Cardiac muscle cell (in vitro differentiated cells and primary cell): ENCODE measurements around the gene KCNN3. TPM values are rescaled to one million over a fixed set of nuclear protein-coding genes. Genes with fewer than 3 reads are reported as not detected.
A peak's percentile ranks its signal among the peaks of the same experiment; 100 is the strongest.

ENCODE experiments used
- DNase-seq, 2 donors: peaks; one replicate each; pipeline versions ENCODE4 v3.0.0 to v3.0.0-alpha.2; 2010 to 2017; ENCODE audit warnings: low read depth in 1 of 2, low spot score in 1 of 2
- H3K27ac ChIP-seq: fragments of 200-600 bp; sonication (generic); 2 replicates; pipeline ENCODE4 v1.5.1; 2016
- H3K27me3 ChIP-seq: fragments of 200-600 bp; sonication (generic); 2 replicates; pipeline ENCODE4 v1.6.0; 2016; ENCODE audit warnings: control low read depth
- H3K36me3 ChIP-seq: fragments of 200-600 bp; sonication (generic); 2 replicates; pipeline ENCODE4 v1.5.1; 2016; ENCODE audit warnings: control low read depth
- H3K4me1 ChIP-seq: fragments of 200-600 bp; sonication (generic); 2 replicates; pipeline ENCODE4 v1.8.1; 2017; ENCODE audit warnings: low read depth, mild to moderate bottlenecking, mixed run types
- H3K4me3 ChIP-seq: fragments of 200-600 bp; sonication (generic); 2 replicates; pipeline ENCODE4 v1.5.1; 2016; ENCODE audit warnings: mild to moderate bottlenecking
- H3K9me3 ChIP-seq: fragments of 200-600 bp; sonication (generic); 2 replicates; pipeline ENCODE4 v1.5.1; 2017; ENCODE audit warnings: low read depth, mild to moderate bottlenecking, control low read depth
- polyA plus RNA-seq: library from polyadenylated mRNA; unstranded; fragments of >200 nt; fragmentation: Nextera tagmentation; extraction: Ambion mirVana; gene quantifications from 2 replicates; pipeline ENCODE4 v1.2.1, GENCODE V29; 2016
- total RNA-seq: library from RNA; depleted of rRNA; stranded (reverse); fragments of >200 nt; gene quantifications from 2 replicates; pipeline ENCODE4 v1.2.3, GENCODE V29; 2016
- TF ChIP-seq, protein P1 (sequence below): IDR thresholded peaks from 2 replicates; pipeline ENCODE4 v1.5.1; 2012; ENCODE audit warnings: low read depth, mild to moderate bottlenecking, low read length

The KCNN3 gene
- total and polyA plus RNA-seq, 2 experiments from 2014 or later: 1.5 to 2.9 TPM

DNA sequence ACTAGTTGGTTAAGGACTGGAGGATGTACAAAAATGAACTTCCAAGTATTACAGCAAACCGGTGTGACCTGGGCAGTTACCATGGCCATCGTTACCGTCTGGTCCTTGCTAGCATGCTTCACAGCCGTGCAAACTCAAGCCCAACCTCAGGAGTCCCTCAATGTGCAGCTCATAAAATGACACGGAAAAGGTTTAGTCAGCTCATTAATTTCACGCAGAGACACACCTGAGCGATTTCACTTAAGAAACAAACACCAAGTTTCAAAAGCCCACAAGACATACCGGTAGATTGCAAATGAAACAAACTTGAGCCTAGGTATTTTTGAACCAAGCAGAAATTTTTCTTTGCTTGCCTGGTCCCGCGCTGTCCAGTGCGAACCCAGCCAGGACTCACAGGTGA lies 157.1 kb downstream of the KCNN3 start:
- H3K9me3 ChIP-seq: no peaks in the 10 kb centered on the region

DNA sequence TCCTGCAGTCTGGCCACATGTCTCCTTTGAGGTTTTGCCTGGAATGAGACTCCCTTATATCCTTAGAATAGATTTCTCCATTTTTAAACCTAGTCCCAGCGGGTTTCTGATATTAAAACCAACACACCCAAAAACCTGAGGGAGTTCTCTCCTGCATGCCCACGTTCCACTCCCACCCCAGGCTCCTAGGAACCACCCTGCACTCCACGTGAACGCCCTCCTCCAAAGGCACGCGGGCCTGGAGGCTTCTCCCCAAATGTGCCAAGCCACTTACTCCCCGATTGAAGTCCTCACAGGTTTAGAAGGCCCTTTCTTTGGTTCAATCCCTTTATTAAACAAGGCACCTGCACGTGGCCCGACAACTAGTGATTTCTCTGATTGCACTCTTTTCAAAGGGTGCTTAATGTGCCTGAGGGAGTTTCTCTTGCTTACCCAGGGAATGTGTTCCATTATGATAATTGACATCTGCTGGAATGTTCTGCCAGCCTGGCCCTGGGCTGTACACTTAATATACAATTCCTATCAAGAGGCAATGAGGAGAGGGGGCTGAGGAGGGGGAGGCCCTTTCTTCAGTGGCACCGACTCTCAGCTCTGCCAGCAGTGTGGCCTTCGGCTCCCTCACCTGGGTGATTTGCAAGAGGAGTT lies 157.8 kb downstream of the KCNN3 start:
- Histone ChIP-seq H3K9me3 (no peaks in the 10 kb centered on the region), H3K27ac (no peak overlapping the region), H3K36me3 (no peaks in the 10 kb centered on the region), H3K27me3 (no peaks in the 10 kb centered on the region), H3K4me3 (no peak overlapping the region), H3K4me1 (peaks cover 22% of the 10 kb centered on the region)
- TF ChIP-seq, protein P1, sequence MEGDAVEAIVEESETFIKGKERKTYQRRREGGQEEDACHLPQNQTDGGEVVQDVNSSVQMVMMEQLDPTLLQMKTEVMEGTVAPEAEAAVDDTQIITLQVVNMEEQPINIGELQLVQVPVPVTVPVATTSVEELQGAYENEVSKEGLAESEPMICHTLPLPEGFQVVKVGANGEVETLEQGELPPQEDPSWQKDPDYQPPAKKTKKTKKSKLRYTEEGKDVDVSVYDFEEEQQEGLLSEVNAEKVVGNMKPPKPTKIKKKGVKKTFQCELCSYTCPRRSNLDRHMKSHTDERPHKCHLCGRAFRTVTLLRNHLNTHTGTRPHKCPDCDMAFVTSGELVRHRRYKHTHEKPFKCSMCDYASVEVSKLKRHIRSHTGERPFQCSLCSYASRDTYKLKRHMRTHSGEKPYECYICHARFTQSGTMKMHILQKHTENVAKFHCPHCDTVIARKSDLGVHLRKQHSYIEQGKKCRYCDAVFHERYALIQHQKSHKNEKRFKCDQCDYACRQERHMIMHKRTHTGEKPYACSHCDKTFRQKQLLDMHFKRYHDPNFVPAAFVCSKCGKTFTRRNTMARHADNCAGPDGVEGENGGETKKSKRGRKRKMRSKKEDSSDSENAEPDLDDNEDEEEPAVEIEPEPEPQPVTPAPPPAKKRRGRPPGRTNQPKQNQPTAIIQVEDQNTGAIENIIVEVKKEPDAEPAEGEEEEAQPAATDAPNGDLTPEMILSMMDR: no peak
- DNase-seq: no peak

More for the DNA sequence above, 157.1 kb downstream of the KCNN3 start:
- peaks cover 15% of the 10 kb centered on the region for H3K4me1 ChIP-seq
- no peaks in the 10 kb centered on the region for H3K36me3 ChIP-seq
- no peak for DNase-seq
- TF ChIP-seq, protein P1: no peak
- no peak overlapping the region for H3K27ac ChIP-seq
- H3K27me3 ChIP-seq: no peaks in the 10 kb centered on the region
- H3K4me3 ChIP-seq: no peak overlapping the region

DNA sequence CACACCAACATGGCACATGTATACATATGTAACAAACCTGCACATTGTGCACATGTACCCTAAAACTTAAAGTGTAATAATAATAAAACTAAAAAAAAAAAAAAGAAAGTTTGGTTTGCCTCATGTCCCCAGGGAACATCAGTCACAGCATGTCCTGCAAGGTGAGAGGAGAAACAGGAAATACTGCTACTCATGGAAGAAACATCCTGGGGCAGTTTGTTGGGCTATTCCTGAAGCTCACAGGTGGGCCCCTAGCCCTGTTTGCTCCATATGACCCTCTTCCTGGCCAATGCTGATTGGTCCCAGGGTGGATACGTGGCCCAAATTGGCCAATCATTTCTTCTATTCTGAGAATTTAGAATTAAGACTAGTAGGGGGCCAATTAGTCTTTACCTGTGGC lies 158.7 kb downstream of the KCNN3 start:
- Histone ChIP-seq H3K4me3 (no peak overlapping the region), H3K36me3 (no peaks in the 10 kb centered on the region), H3K27ac (no peak overlapping the region), H3K4me1 (peaks cover 26% of the 10 kb centered on the region), H3K9me3 (no peaks in the 10 kb centered on the region), H3K27me3 (no peaks in the 10 kb centered on the region)
- TF ChIP-seq, protein P1: no peak
- DNase-seq: no peak

DNA sequence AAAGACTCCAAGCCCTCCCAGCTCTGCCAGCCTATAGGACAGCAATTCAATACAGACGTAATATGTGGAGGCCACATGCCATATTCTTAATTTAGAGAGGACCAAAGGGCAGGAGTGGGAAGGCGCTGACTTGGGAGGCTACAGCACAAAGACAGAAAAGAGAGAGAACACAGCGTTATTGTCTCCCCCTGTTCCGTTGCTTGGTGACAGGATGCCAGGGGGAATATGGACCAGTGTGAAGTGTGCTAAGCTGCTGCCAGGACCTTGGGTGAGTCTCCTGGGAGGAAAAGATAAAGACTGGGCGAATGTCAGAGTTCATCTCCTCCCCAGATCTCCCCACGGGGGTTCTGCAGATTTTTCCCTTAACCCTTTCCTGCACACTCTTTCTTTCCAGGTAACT lies 160.0 kb downstream of the KCNN3 start:
- H3K9me3 ChIP-seq: no peaks in the 10 kb centered on the region
- no peak for DNase-seq
- no peak overlapping the region for H3K27ac ChIP-seq
- no peaks in the 10 kb centered on the region for H3K27me3 ChIP-seq
- peaks cover 14% of the 10 kb centered on the region for H3K4me1 ChIP-seq
- TF ChIP-seq, protein P1: no peak
- no peak overlapping the region for H3K4me3 ChIP-seq
- no peaks in the 10 kb centered on the region for H3K36me3 ChIP-seq

DNA sequence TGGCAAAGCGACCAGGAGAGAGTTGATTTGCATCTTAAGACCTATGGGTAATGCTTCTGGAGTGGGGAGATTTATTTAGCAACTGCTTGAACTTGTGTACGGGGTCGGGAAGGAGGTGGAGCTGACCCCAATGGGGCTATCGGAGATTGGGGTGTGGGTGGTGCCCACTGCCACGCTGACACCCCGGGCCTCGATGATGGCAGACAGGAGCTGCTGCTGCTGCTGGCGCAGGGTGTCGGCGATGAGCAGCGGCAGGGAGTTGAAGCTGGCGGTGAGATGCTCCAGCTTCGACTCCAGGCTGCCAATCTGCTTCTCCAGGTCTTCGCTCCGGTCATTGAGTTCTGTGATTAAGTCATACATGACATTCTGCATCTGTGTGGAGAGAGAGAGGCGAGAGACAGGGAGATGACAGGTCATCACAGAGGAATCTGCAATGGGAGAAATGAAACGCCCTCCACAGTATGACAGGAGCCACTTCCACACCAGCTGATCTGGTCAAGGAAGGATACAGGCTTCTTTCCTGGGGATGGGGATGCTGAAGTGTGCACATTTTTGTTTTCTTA lies 162.1 kb downstream of the KCNN3 start:
- Histone ChIP-seq H3K4me1 (peaks cover 13% of the 10 kb centered on the region), H3K36me3 (no peaks in the 10 kb centered on the region), H3K27ac (peak overlapping the region; percentile 64), H3K9me3 (no peaks in the 10 kb centered on the region), H3K4me3 (no peak overlapping the region), H3K27me3 (no peaks in the 10 kb centered on the region)
- DNase-seq: no peak
- TF ChIP-seq, protein P1: no peak
